ENCODE results near the gene CBR3. TPM values are rescaled to one million over a fixed set of nuclear protein-coding genes. Genes with fewer than 3 reads are reported as not detected.
"Not testable (repeated sequence)": the region's sequence is repeated elsewhere in the genome, so short reads cannot be mapped to it uniquely, and the experiment has no call there.

The CBR3 gene
- total and polyA plus RNA-seq, 10 donors: 1.4 to 4.5 (median 2.9) TPM

- WGBS, 5 donors: 24 to 61% (median 42%) methylated on average over 2 of the region's 2 CpGs
- peak overlapping the region in 2 of 8 donors; percentile 67 to 71 for H3K27ac ChIP-seq
- no peaks in the 10 kb centered on the region for H3K9me3 ChIP-seq
- intact Hi-C loops (cut with DNase I; ENCODE audit: low total_unique reads): no loop called here
- no peak overlapping the region for H3K4me3 ChIP-seq
- peaks cover 0 to 14% (median 4%) of the 10 kb centered on the region in 7 donors for H3K27me3 ChIP-seq (replicated peaks in 1 of 7)
- no peaks in the 10 kb centered on the region for H3K36me3 ChIP-seq
- TF ChIP-seq POLR2A (IDR thresholded peaks at IDR 0.05): no peak
- no peak for TF ChIP-seq POLR2AphosphoS5 (IDR thresholded peaks at IDR 0.05)
- no peak for TF ChIP-seq CTCF (IDR thresholded peaks at IDR 0.05 in 8 of 11, conservative IDR thresholded peaks at IDR 0.05 in 3 of 11)
- no peak for DNase-seq
- peaks cover 2 to 36% (median 9%) of the 10 kb centered on the region in 6 donors for H3K4me1 ChIP-seq
These were observed 5.7 kb upstream of the CBR3 start for GRCh38 chr21:36129219-36129618.

GRCh38 chr21:36130414-36130762, 4.5 kb upstream of the CBR3 start:
- H3K27me3 ChIP-seq (replicated peaks in 1 of 7): peaks cover 0 to 26% (median 7%) of the 10 kb centered on the region in 7 donors
- H3K36me3 ChIP-seq; DNase-seq; H3K9me3 ChIP-seq; intact Hi-C loops (cut with DNase I; ENCODE audit: low total_unique reads): not testable (repeated sequence)
- H3K4me3 ChIP-seq: peak overlapping the region in 5 of 8 donors; percentile 16 to 67 (median 42)
- H3K27ac ChIP-seq: peak overlapping the region in 1 of 8 donors; percentile 71
- 17 to 36% (median 26%) methylated on average over 4 to 10 of the region's 18 CpGs for WGBS, 5 donors
- peaks cover 10 to 45% (median 19%) of the 10 kb centered on the region in 6 donors for H3K4me1 ChIP-seq

- intact Hi-C loops (cut with DNase I; ENCODE audit: low total_unique reads); H3K27ac ChIP-seq; H3K9me3 ChIP-seq; H3K36me3 ChIP-seq; DNase-seq: not testable (repeated sequence)
- 79 to 93% (median 88%) methylated on average over 5 of the region's 5 CpGs for WGBS, 5 donors
- Histone ChIP-seq H3K4me1 (peaks cover 11 to 45% (median 20%) of the 10 kb centered on the region in 6 donors), H3K27me3 (replicated peaks in 1 of 7) (peaks cover 0 to 30% (median 7%) of the 10 kb centered on the region in 7 donors), H3K4me3 (peak overlapping the region in 1 of 8 donors; percentile 67)
These were observed 4.0 kb upstream of the CBR3 start for GRCh38 chr21:36130839-36131238.

GRCh38 chr21:36132696-36133095, 2.2 kb upstream of the CBR3 start:
- intact Hi-C loops (cut with DNase I; ENCODE audit: low total_unique reads): no loop called here
- no peak for DNase-seq
- peaks cover 0 to 36% (median 7%) of the 10 kb centered on the region in 7 donors for H3K27me3 ChIP-seq (replicated peaks in 1 of 7)
- peaks cover 14 to 55% (median 31%) of the 10 kb centered on the region in 6 donors for H3K4me1 ChIP-seq
- TF ChIP-seq POLR2A (IDR thresholded peaks at IDR 0.05) (no peak), CTCF (IDR thresholded peaks at IDR 0.05 in 8 of 11, conservative IDR thresholded peaks at IDR 0.05 in 3 of 11) (no peak), POLR2AphosphoS5 (IDR thresholded peaks at IDR 0.05) (no peak)
- no peaks in the 10 kb centered on the region for H3K9me3 ChIP-seq
- no peak overlapping the region for H3K27ac ChIP-seq
- H3K36me3 ChIP-seq: no peaks in the 10 kb centered on the region
- 77 to 95% (median 83%) methylated on average over 8 of the region's 8 CpGs for WGBS, 5 donors
- H3K4me3 ChIP-seq: no peak overlapping the region

GRCh38 chr21:36135391-36136102, 668 bp downstream of the CBR3 start:
- intact Hi-C loops (cut with DNase I; ENCODE audit: low total_unique reads): no loop called here
- no peaks in the 10 kb centered on the region for H3K9me3 ChIP-seq
- peak overlapping the region; percentile 66 to 87 (median 84) for H3K27ac ChIP-seq
- peak overlapping the region; percentile 54 to 85 (median 75) for H3K4me3 ChIP-seq
- peaks cover 13 to 44% (median 30%) of the 10 kb centered on the region in 6 donors for H3K4me1 ChIP-seq
- peak; percentile 88 for DNase-seq
- WGBS, 5 donors: 0 to 1% (median 0%) methylated on average over 21 to 60 of the region's 60 CpGs
- no peaks in the 10 kb centered on the region for H3K36me3 ChIP-seq
- peaks cover 0 to 36% (median 7%) of the 10 kb centered on the region in 7 donors for H3K27me3 ChIP-seq (replicated peaks in 1 of 7)
- TF ChIP-seq POLR2A (IDR thresholded peaks at IDR 0.05): no peak
- peak; percentile 30 to 85 (median 83) for TF ChIP-seq POLR2AphosphoS5 (IDR thresholded peaks at IDR 0.05)

- WGBS, 5 donors: 94 to 97% (median 95%) methylated on average over 13 of the region's 13 CpGs
- not testable (repeated sequence) for H3K36me3 ChIP-seq, H3K4me3 ChIP-seq, DNase-seq, H3K27ac ChIP-seq, H3K9me3 ChIP-seq
- Histone ChIP-seq H3K4me1 (peaks cover 3 to 35% (median 26%) of the 10 kb centered on the region in 6 donors), H3K27me3 (replicated peaks in 1 of 7) (peaks cover 0 to 16% (median 0%) of the 10 kb centered on the region in 7 donors)
- intact Hi-C loops (cut with DNase I; ENCODE audit: low total_unique reads): loop anchor here (5.0 kb wide), 1 partner anchor 193 kb away; no protein-coding TSS in a partner anchor
These were observed 4.9 kb downstream of the CBR3 start for GRCh38 chr21:36139791-36140190.

All from spleen (tissue), 11 donors.